ENCODE results near the gene DAPK2.

DAPK2 gene

DNA sequence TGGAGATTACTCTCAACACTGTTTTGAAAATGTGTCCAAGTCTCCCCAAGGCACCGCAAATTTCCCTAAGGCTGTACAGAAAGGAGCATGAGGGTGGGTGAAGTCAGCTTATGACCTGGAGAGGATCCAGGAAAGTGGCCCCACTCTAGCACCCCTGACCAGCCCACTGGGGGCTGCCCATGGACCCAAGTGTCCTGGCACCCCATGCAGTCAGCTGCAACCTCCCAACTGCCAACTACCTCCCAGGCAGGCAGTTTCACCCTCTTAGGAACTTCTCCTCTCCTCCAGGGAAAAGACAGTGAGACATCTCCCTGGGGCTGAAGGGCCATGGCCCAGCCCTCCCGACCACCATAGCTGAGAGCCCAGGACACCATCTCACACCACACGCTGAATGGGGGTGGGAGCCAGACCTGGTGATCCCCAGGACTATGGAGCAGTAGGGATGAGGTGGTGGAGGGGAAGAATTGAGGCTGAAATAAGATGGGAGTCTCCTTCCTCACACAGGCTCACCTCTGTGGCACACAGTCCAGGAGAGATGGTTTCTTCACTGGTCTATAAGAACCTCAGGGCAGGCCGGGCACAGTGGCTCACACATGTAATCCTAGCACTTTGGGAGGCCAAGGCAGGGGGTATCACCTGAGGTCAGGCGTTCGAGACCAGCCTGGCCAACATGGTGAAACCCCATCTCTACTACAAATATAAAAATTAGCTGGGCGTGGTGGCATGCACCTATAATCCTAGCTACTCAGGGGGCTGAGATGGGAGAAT, 104.4 kb downstream of the DAPK2 start:
- TF ChIP-seq CTCF (IDR thresholded peaks at IDR 0.05; ENCODE audit: insufficient read depth, missing control alignments) = no peak
- no peak for DNase-seq (ENCODE audit: insufficient read length, low spot score)
- no peak for FAIRE-seq

DNA sequence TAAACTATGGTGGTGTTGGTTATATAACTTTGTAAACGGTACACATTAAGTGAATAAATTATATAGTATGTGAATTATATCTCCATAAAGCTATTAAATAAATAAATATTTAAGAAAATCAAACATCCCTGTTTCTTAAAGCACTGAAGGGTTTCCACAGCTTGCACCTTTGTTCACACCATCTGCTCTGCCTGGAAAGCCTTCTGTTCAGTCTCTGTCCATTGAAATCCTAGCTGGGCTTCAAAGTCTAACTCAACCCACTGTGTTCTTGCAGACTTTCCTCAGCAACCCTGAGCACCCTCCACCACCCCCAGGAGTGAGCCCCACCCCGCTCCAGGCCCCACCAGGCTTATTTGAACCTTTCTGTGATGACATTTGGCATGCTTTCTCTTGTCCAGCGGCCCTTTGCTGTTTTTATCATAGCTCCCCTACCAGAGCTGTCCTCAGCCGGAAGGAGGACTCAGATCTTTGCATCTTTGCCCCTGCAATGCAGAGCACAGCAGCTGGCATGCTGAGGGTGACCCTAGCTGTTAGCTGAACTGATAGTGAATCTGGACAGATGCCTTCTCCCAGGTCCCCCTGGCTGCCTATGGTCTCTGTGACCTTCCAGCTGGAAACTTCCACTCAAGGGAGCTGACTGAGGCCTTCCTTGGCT, 105.2 kb downstream of the DAPK2 start:
- no peak for TF ChIP-seq CTCF (IDR thresholded peaks at IDR 0.05; ENCODE audit: insufficient read depth, missing control alignments)
- FAIRE-seq (no peak), DNase-seq (ENCODE audit: insufficient read length, low spot score) (no peak)

DNA sequence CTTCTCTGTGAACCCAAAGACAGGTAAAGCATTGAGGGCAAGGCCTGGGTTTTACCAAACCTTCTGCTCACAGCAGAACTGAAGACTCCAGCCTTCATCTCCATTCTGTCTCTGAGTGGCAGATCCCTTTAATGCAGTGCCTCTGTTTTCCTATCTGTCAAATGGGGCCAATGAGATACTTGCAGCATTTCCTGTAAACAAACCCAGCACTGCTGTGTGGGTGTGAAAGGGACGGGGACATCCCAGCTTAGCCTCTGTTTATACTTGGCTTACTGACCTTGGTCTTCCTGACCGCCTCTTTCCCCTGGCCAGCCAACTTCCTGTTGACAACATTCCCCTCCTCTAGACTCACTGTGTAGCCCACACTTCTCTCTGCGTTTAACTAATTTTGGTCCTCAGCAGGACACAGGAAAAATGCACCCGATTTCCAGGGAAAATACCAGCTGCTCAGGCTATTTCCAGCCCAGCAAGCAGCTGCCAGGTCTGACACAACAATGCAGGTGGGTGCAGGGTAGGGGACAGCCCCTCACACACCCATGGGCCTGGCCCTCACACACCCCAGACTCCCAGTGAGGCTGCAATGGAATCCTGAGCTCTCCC, 106.7 kb downstream of the DAPK2 start:
- no peak for TF ChIP-seq CTCF (IDR thresholded peaks at IDR 0.05; ENCODE audit: insufficient read depth, missing control alignments)
- FAIRE-seq = no peak
- DNase-seq (ENCODE audit: insufficient read length, low spot score) = no peak

- FAIRE-seq = no peak
- DNase-seq (ENCODE audit: insufficient read length, low spot score) = no peak
- TF ChIP-seq CTCF (IDR thresholded peaks at IDR 0.05; ENCODE audit: insufficient read depth, missing control alignments) = no peak
These were observed 107.7 kb downstream of the DAPK2 start for GRCh38 chr15:63938486-63939061.

GRCh38 chr15:63933522-63933921, 112.8 kb downstream of the DAPK2 start:
- FAIRE-seq = no peak
- no peak for DNase-seq (ENCODE audit: insufficient read length, low spot score)
- no peak for TF ChIP-seq CTCF (IDR thresholded peaks at IDR 0.05; ENCODE audit: insufficient read depth, missing control alignments)

DNA sequence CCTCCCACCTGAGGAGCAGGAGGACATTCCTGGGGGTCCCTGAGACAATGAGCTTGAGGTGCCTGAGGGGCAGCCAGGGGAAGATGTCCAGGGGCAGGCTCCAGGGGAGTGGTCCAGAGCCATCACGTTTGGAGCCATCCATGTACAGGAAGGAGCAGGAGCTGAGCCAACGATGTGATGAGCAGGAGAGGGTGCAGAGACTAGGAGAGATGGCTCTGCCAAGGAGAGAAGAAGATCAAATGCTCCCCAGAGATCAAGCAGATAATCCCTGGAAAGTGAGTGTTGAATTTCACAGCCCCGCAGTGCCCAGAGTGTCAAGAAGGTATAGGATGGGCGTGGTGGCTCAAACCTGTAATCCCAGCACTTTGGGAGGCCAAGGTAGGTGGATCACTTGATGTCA, 114.7 kb downstream of the DAPK2 start:
- no peak for FAIRE-seq

More for the DNA sequence above, 114.7 kb downstream of the DAPK2 start:
- no peak for DNase-seq (ENCODE audit: insufficient read length, low spot score)
- TF ChIP-seq CTCF (IDR thresholded peaks at IDR 0.05; ENCODE audit: insufficient read depth, missing control alignments) = no peak
